GM21528 (cell line): ENCODE measurements around the gene RELN.

Experiments
- ATAC-seq: cut with Tn5 transposase; IDR thresholded peaks from one replicate; pipeline ENCODE4 v1.9.1; 2021; ENCODE audit warnings: mild to moderate bottlenecking, moderate library complexity; ENCODE audit not compliant: unreplicated experiment, low FRiP score

RELN gene

DNA sequence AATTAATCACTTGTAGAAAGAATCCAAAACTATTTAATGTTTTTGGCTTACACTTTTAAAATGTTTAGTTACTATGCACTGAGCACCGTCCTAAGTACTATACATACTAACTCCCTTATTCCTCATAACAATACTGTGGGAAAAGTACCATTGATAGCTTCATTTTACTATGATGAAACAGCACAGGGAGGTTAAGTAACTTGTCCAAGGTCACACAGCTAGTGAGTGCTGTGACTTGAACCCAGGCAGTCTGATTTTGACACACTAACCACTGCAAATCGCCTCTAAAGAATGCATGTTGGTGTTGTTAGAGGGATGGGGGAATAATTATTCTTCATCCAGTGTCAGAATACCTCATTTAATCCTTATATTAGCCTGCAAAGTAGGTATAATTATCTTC, 1.9 kb upstream of the RELN start:
- ATAC-seq, result no peak

DNA sequence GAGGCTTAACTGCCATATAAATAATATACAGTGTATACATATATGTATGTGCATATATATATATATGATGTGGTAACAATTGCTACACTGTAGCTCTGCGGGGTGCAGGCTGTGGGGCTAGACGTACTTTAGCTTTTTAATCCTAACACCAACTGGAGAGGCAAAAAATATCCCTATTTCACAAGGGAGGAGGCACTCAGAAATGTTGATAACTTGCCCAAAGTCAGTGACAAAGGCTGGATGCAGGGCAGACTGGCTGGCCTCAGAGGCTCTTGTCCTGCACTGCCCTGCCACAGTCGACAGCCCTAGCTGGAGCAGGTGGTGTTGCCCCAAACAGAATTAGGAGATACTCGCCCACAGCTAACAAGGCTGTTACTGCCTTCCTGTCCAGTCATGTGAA, 1.5 kb upstream of the RELN start:
- no peak for ATAC-seq

DNA sequence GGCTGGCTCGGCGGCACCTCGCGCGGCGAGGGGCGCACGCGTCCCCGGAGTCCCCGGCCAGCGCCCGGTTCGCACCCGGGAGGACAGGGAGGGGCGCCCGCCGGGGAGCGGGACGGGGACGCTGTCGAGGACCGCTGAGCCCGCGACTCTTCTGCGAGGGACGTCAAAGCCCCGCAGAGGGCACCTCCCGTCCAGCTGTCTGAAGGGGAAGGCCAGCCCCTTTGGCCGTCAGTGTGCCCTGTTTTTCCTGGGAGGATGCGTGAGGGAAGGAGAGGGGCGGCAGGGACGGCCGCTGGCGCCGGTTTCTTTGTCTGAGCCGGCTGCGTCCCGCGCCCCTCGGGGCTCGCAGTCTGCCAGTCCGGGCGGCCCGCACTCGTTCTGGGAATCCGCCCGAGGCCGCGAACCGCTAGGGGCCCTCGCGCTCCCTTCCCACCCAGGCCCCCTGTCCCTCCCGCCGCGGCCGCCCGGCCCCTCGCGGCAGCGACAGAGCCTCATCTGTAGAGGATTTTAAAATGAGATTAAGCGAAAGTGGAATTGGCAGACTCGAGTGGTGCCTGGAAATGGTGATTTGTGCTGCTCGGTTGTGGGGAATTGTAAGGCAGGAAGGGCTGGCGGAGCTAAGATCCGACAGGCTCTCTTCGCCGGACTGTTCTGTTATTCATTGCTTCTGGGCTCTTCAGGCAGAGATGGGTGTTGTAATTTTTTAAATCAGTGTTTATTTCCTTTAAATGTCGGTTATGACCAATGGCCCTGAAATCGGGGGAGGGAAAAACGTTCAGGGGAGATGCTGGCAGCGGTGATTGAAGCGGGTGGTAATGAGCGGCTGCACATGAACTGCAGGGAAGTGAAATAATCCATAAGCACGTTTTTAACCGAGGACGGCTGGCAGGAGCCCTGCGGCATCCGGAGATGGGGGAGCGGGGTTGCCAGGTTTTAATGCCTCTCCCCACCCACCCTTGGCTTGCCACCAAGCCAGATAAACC, 618 bp upstream of the RELN start:
- no peak for ATAC-seq

DNA sequence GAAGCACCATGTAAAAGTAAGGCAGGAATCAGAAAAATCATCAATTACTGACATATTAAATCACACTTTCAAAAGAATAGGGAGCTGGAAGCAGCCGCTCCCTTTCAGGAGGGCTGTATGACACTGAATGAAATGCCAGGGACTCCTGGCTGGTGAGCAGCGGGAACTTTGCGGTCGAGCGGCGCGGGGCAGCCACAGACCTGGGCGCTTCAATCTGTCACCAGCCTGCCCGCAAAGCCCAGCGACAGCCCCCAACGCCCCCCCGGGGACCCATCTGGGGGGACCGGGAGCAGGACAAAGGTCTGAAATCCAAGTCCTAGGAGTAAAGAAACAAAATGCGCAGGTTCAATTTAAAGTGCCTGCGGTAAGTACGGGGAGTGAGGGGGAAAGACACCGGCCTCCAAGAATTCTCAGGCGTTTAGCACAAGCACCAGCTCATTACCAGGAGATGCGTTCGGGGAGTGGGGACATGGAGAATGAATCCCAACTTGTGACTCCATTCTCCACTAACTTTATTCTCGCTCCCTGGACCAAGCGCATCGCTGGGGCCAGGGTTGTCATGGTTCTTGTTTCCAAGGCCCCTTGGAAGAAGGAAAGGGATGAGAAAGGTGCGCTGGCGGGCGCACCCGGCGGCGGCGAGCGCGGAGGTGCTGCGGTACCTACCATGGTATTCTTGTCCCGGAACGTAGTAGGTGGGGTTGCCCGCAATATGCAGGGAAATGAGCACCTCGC, 824 bp downstream of the RELN start:
- no peak for ATAC-seq

DNA sequence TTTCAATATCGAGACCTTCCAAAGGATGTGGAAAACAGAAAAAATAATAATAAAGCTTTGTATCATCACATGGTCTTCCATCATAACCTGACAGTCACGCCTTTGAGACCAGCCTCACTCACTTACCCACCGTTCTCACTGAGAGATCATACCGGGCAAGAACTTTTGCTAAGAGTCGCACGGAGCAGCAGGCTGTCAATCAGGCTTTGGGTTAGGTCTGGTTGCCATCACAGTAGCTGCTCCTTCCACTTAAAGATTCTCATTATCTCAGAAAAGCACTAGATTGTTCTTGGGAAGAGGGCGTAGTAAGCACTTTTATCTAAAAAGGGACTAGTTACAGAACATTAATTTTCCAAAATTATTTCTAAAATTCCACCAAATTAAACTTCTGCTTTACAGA, 2.0 kb downstream of the RELN start:
- ATAC-seq, result no peak

DNA sequence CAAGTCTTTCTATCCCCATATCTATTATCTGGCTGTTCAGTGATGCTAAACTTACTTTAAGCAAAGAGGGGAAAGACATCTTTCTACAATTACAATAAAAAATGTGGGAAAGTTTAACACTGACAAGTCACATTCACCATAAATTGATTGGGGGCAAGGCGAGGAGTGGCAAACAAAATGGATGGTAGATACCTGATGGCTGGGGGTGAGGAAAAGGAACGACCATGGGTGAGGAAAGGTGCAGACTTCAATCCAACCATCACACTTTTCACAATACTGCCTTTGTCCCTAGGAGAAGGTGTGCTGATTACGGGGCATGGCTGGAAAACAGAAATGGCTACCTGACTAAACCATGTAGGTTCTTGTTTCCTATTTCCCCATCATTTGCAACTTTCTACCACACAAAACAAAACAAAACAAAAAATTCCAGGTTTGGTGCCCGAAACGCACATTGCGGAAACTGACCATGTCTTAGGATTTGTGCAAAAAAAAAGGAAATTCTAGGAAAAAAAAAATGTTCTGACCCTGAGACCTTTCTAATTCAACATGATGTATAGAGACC, 3.8 kb downstream of the RELN start:
- ATAC-seq, result no peak

DNA sequence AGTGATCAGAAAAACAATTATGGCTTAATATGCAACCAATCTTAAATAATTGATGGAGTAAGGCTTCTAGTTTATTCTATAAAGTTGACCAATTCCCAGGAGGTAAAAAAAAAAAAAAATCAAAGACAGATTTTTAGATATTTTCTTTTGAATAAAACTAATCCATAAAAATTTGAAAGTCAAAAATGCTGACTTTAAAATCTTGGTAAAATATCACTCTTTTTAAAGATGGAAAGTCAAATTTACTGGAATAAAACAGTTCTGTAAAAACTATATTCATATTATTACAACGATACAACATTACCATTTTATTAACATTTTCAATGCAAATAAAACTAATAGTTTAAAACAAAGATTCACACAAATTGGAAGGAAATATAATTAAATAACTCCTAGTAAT, 5.4 kb downstream of the RELN start:
- ATAC-seq, result no peak

DNA sequence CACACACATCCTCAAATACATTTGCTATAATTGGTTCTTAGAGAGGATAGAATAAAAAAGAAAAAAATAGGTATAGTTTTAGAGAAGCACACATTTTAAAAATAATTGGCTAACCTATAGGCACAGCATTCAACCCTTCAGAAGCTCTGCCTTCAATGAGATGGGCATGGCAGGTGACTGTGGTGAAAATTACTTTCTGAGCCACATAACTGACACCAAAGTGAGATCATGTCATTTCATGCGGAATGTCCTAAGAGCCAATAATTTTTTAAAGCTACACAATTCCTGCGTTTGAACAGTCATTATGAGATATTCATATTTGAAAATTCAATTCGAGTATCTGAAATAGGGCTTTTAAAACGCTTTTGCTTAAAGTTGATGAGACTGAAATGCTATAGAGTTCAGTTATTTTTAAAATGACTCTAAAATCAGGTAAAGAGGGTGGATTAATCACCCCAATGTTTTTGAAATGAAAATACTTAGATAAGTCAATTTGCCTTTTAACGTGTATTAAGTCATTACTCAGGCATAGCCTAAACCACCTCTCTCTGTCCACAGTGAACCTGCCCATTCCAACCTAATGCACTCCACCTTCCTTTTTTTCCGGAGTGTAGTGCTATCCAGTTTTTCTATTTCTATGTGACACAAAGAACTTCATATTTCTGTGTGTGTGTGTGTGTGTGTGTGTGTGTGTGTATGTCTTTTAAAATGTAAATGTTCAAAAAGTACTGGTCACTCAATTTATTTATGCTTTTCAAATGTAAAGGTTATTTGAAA, 6.1 kb downstream of the RELN start:
- ATAC-seq, result no peak

DNA sequence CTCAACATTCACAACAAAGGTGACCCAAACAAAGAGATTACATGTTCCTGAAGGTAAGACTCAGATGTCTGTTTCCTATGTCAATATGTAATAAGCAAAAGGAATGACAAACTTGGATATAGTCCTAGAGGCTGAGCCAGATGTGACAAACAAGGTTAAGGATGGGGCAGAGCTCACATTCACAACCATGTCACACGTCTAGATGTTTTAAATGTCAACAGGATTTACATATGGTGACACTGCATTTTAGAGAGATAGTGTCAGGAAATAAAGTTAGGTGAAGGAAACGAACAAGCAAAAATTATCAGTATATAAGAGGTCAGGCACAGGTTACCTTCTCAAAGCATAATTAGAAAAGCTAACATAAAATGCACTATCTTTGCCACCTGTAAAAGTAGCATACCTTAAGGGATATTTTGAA, 8.4 kb downstream of the RELN start:
- ATAC-seq, result no peak

DNA sequence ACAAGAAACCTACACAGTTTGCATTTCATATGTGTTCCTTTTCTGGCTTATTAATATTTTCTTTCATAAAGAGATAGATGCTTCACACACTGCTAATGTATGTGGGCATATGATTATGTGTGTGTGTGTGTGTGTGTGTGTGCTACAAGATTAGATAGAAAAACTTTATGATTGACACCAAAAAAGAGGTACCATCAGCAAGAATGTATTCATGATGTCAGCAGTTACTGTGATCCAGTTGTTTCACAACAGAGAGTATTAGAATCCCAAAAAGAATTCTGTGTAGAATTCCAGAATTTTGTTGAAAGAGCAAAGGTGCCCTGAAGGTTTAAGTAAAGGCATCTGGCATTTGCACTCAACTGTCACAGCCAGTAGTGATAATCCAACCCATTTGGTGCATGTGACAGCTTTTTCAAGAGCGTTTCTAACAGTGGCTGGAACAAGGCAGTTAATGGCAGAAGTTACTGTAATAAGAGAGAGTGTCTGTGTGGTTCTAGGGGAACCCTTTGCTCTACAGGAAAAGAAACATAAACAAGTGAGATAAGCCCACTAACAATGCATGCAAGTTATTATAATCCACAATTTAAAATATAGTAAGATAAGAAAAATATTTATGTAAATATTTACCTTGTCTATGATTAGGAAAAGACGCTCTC, 16.6 kb downstream of the RELN start:
- no peak for ATAC-seq

DNA sequence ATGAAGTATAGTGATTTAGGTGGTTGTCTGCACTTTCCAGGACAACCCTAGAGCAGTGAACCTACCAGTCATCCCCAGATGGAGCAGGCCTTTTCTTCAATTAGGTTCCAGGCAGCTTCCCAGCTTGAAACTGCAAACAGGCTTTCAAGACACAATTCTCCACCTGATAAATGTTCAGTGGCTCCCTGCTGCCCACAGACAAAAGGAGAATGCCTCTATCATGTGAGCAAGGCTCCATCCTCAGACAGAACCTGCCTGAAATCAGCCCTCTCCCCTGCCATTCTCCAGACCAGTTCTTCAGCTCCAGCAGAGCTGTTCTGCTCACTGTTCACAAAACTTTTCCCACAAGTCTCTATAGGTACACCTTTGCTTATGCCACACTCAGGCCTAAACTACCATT, 22.1 kb downstream of the RELN start:
- no peak for ATAC-seq

DNA sequence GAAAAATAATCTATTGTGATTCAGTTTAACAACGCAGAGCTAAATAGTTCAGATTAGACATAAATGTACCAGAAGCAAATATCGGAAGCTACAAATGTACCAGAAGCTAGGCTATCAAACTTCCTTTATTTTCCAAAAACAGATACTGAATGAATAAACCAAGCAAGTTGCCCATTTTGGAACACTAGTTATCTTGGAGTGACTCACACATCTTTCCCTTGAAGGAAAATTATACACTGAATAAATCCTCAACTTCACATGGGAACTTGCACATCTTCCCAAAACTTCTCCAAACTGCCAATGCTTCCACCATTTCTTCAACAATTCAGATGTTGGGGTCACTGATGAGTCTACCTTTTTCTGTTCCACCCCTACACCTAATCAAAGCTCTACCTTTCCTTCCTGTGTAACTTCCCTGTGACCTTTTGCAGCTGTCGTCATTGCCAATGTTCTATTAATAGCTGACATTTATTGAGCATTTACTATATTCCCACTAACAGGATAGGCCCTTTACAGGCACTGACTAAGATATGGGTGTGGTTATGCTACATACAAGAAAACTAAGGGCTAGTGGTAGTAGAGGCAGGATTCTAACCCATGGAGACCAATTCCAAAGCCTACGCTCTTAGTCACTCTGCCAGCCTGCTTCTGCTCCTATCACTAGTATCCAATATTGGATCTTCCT, 22.7 kb downstream of the RELN start:
- ATAC-seq, result no peak

DNA sequence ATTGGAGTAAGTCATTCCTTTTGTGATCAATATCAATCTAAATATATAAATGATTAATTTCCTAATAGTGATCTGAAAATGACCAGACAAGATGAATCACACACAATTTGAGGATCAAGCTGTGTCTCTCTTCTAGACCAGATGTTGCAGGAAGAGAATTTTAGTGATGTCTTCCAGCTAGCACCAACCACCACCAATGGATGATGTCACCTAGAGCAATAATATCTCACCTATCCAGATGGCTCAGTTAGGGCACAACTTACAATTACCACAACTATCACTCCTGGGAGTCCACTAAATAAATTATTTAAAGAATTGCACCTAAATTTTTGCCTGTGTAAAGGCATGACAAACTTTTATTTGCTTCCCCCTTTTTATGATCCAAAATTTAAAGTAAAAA, 25.2 kb downstream of the RELN start:
- no peak for ATAC-seq

DNA sequence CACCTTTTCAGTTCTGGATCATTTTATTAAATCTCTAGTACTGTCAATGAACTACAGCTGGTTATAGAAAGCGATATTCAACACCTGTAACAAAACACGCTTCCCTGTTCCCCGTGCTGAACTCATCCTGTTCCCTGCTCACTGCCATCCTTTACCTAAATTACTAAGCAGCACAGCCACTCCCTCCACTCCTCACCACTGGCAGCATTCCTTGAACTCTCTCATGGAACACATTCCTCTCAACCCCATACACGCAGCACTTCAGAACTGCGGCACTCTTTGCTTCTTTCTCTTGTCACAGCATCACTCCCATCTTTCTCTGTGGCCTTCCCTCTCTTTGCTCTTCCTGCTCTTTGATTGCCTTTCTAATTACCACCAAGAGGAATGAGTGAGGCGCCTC, 27.4 kb downstream of the RELN start:
- no peak for ATAC-seq

DNA sequence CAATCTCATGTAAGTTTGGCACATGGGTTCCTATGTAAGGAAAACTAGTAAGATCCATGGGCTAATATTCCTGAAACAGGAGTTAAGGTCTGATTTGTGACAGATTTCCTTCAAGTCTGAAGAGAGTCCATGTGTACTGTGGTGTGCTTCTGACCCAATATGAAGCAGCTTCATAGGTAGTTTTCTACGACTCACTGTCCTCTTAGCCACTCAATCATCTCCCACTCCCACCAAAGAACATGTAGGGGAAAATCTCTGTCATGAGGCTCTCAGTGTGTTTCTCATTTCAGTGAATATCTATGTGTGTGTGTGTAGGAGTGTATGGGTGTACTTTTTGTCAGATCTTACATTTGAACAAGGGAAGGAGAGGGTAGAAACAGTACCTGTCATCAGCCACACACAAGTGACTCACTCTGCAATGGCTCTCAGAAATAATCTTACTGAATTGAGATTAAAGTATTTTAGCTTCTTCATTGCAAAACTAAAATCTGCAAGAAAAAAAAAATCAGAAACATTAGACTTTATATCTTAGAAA, 31.1 kb downstream of the RELN start:
- ATAC-seq, result no peak

DNA sequence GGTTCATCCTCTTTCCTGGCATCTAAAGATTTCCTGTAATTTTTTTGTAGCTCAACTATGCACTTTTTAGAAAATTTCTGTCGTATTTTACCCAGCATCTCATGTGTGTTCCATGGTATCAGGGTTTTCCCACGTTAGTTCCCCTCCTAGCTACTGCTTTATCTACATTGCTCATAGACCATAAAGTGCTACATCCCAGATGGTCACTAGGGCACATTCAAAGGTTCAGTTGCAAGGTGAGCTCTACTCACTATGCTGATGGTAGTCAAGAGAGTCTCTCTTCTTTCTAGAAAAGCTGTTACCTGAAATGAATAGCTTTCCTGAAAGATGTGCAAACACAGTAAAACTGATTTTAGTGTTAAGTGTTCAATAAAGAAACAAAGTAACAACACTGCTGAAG, 33.5 kb downstream of the RELN start:
- ATAC-seq, result no peak

DNA sequence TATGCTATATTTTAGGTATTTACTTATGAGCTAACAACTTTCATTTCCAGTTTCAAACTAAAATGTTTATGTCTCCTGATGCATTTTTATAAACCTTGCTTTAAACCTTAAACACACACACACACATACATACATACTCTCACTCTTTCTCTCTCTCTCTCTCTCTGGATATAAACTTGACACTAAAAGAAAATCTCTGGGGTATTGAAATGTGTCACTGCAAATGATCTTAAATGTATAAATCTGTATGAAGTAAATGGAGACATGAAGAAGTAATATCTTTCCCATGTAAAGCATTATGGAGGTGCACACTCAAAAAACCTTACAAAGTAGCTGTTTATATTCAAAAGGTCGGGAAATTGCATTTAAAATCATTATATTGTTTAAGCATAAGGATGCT, 37.0 kb downstream of the RELN start:
- no peak for ATAC-seq

DNA sequence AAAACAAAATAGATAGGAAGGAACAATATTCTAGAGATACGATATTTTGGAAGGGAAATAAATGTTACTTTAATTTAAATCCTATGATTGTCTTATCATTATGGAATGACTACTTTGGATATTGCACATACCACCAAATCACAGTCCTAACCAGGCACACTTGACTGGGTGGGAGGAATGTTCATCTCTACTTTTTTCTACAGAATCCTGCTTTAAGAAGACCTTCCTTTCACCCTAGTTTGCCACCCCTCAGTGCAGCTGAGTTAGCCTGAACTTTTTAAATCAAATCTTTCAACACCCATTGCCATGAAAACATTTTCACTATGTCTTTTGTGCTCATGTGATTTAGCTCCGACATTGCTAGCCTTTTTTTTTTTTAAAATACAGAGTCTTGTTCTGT, 38.1 kb downstream of the RELN start:
- no peak for ATAC-seq

DNA sequence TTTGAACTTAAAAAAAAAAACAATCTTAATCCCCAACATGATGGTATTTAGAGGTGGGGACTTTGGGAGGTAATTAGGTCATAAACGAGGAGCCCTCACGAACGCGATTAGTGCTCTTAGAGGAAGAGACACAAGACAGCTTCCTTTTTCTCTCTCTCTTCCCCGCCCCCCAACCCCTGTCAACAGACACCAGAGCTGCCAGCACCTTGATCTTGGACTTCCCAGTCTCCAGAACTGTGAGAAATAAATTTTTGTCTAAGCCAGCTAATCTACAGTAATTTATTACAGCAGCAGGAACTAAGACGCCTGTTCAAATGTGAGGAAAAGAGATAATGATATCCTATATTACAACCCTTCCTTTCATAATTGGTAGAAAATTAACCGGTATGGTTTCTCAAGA, 40.1 kb downstream of the RELN start:
- no peak for ATAC-seq
